ENCODE measurements around the gene IPO13.

GRCh38 chr1:43999455-43999854 lies 52.7 kb downstream of the IPO13 start:
- no peak for TF ChIP-seq ISL1 (CRISPR knock-in tag; IDR thresholded peaks at IDR 0.05)
- TF ChIP-seq SNAI2 (CRISPR knock-in tag; IDR thresholded peaks at IDR 0.05) = no peak
- TF ChIP-seq ZFP30 (CRISPR knock-in tag; IDR thresholded peaks at IDR 0.05) = no peak
- TF ChIP-seq, protein P1, sequence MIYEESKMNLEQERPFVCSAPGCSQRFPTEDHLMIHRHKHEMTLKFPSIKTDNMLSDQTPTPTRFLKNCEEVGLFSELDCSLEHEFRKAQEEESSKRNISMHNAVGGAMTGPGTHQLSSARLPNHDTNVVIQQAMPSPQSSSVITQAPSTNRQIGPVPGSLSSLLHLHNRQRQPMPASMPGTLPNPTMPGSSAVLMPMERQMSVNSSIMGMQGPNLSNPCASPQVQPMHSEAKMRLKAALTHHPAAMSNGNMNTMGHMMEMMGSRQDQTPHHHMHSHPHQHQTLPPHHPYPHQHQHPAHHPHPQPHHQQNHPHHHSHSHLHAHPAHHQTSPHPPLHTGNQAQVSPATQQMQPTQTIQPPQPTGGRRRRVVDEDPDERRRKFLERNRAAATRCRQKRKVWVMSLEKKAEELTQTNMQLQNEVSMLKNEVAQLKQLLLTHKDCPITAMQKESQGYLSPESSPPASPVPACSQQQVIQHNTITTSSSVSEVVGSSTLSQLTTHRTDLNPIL (CRISPR knock-in tag; IDR thresholded peaks at IDR 0.05; ENCODE audit: low read depth) = no peak
- TF ChIP-seq ARNTL (CRISPR knock-in tag; IDR thresholded peaks at IDR 0.05; ENCODE audit: borderline replicate concordance, low read depth) = no peak
